Mesendoderm (in vitro differentiated cells): Measurements from ENCODE around the gene SYT8.

Source experiments
- DNase-seq: peaks from one replicate; pipeline ENCODE4 v3.0.0; 2013
- H2AK5ac ChIP-seq: 2 replicates; pipeline ENCODE4 v1.6.1; 2013; ENCODE audit warnings: low read length, inconsistent platforms
- H2BK120ac ChIP-seq: 2 replicates; pipeline ENCODE4 v1.6.1; 2013; ENCODE audit warnings: low read depth, mild to moderate bottlenecking, low read length, moderate library complexity, mixed read lengths
- H2BK15ac ChIP-seq: replicated peaks from 2 replicates; pipeline ENCODE4 v1.6.1; 2013; ENCODE audit warnings: low read depth, mild to moderate bottlenecking, moderate library complexity
- H2BK5ac ChIP-seq: 2 replicates; pipeline ENCODE4 v1.6.1; 2013; ENCODE audit warnings: low read length, inconsistent platforms
- H3K18ac ChIP-seq: 2 replicates; pipeline ENCODE4 v1.6.1; 2013; ENCODE audit warnings: mild to moderate bottlenecking, low read length, mixed read lengths
- H3K23ac ChIP-seq: one replicate; pipeline ENCODE4 v1.6.1; 2013; ENCODE audit warnings: low read length
- H3K27ac ChIP-seq: 2 replicates; pipeline ENCODE4 v1.5.1; 2013; ENCODE audit warnings: low read depth, mild to moderate bottlenecking, inconsistent platforms, low read length, moderate library complexity
- H3K27me3 ChIP-seq: 2 replicates; pipeline ENCODE4 v1.6.1; 2013; ENCODE audit warnings: low read length, control low read depth, mild to moderate bottlenecking, inconsistent platforms; ENCODE audit not compliant: insufficient read depth, poor library complexity
- H3K36me3 ChIP-seq: 2 replicates; pipeline ENCODE4 v1.6.1; 2013; ENCODE audit warnings: low read length, inconsistent platforms; ENCODE audit not compliant: control insufficient read depth, insufficient read depth
- H3K4ac ChIP-seq: one replicate; pipeline ENCODE4 v1.6.1; 2013; ENCODE audit warnings: low read depth, mild to moderate bottlenecking, low read length, moderate library complexity
- H3K4me1 ChIP-seq: 2 replicates; pipeline ENCODE4 v1.6.1; 2013; ENCODE audit warnings: low read depth, low read length, inconsistent platforms; ENCODE audit not compliant: control insufficient read depth
- H3K4me2 ChIP-seq: 2 replicates; pipeline ENCODE4 v1.6.1; 2013; ENCODE audit warnings: low read length
- H3K4me3 ChIP-seq: 2 replicates; pipeline ENCODE4 v1.5.1; 2013; ENCODE audit warnings: mild to moderate bottlenecking, low read length
- H3K56ac ChIP-seq: one replicate; pipeline ENCODE4 v1.6.1; 2013; ENCODE audit warnings: low read length
- H3K79me1 ChIP-seq: 2 replicates; pipeline ENCODE4 v1.6.1; 2013; ENCODE audit warnings: low read length, inconsistent platforms
- H3K79me2 ChIP-seq: 2 replicates; pipeline ENCODE4 v1.6.1; 2013; ENCODE audit warnings: mild to moderate bottlenecking, low read length; ENCODE audit not compliant: control insufficient read depth, insufficient read depth
- H3K9ac ChIP-seq: 2 replicates; pipeline ENCODE4 v1.6.1; 2013; ENCODE audit warnings: low read length, inconsistent platforms
- H4K5ac ChIP-seq: one replicate; pipeline ENCODE4 v1.6.1; 2013; ENCODE audit warnings: low read length
- H4K8ac ChIP-seq: one replicate; pipeline ENCODE4 v1.6.1; 2013; ENCODE audit warnings: low read depth, mild to moderate bottlenecking, control low read depth, low read length, moderate library complexity
- WGBS: extraction: QIAGEN DNeasy Blood & Tissue Kit; methylation state at CpG from one replicate; pipeline ENCODE4 v1.1.7; 2013; ENCODE audit warnings: low lambda C conversion rate, missing lambda C conversion rate; ENCODE audit not compliant: insufficient coverage; ENCODE audit errors: extremely low coverage; 5-methylcytosine and 5-hydroxymethylcytosine counted together

Gene SYT8

GRCh38 chr11:1840780-1841480 is 6.1 kb downstream of the SYT8 start:
- no peak overlapping the region for H3K4me3 ChIP-seq
- no peaks in the 10 kb centered on the region for H3K4me1 ChIP-seq
- H3K56ac ChIP-seq: no peak overlapping the region
- no peak overlapping the region for H4K8ac ChIP-seq
- H3K27me3 ChIP-seq: no peaks in the 10 kb centered on the region
- no peaks in the 10 kb centered on the region for H3K79me2 ChIP-seq
- no peak overlapping the region for H2AK5ac ChIP-seq
- H3K9ac ChIP-seq: no peak overlapping the region
- no peak for DNase-seq
- H4K5ac ChIP-seq: no peak overlapping the region
- H3K36me3 ChIP-seq: no peaks in the 10 kb centered on the region
- H3K23ac ChIP-seq: no peak overlapping the region
- H2BK120ac ChIP-seq: no peak overlapping the region
- WGBS: no CpG with 5 or more reads among the region's 37 CpGs
- H3K4ac ChIP-seq: no peak overlapping the region
- no peaks in the 10 kb centered on the region for H3K79me1 ChIP-seq
- H2BK5ac ChIP-seq: no peak overlapping the region
- H3K4me2 ChIP-seq: no peak overlapping the region
- H2BK15ac ChIP-seq: no peak overlapping the region
- H3K27ac ChIP-seq: no peak overlapping the region
- no peak overlapping the region for H3K18ac ChIP-seq

- no peak overlapping the region for H3K23ac ChIP-seq
- no peaks in the 10 kb centered on the region for H3K79me2 ChIP-seq
- DNase-seq: no peak
- H2BK120ac ChIP-seq: no peak overlapping the region
- no peak overlapping the region for H3K4me3 ChIP-seq
- no peaks in the 10 kb centered on the region for H3K79me1 ChIP-seq
- no peak overlapping the region for H2BK5ac ChIP-seq
- no peak overlapping the region for H4K5ac ChIP-seq
- no peak overlapping the region for H3K56ac ChIP-seq
- no peak overlapping the region for H2AK5ac ChIP-seq
- no peaks in the 10 kb centered on the region for H3K36me3 ChIP-seq
- no peak overlapping the region for H3K27ac ChIP-seq
- H2BK15ac ChIP-seq: no peak overlapping the region
- H3K9ac ChIP-seq: no peak overlapping the region
- no peak overlapping the region for H3K4me2 ChIP-seq
- H3K18ac ChIP-seq: no peak overlapping the region
- H3K4ac ChIP-seq: no peak overlapping the region
- WGBS: no CpG with 5 or more reads among the region's 19 CpGs
- no peak overlapping the region for H4K8ac ChIP-seq
- no peaks in the 10 kb centered on the region for H3K27me3 ChIP-seq
- no peaks in the 10 kb centered on the region for H3K4me1 ChIP-seq
Measured at GRCh38 chr11:1841511-1842148, 6.8 kb downstream of the SYT8 start.

GRCh38 chr11:1842149-1843097 is 7.6 kb downstream of the SYT8 start:
- Histone ChIP-seq H3K79me1 (no peaks in the 10 kb centered on the region), H3K23ac (no peak overlapping the region)
- WGBS: no CpG with 5 or more reads among the region's 29 CpGs

GRCh38 chr11:1843098-1843473 is 8.3 kb downstream of the SYT8 start:
- Histone ChIP-seq H3K56ac (no peak overlapping the region), H3K27ac (no peak overlapping the region), H3K79me1 (no peaks in the 10 kb centered on the region), H3K4me3 (no peak overlapping the region), H3K18ac (no peak overlapping the region), H2BK5ac (no peak overlapping the region), H4K5ac (no peak overlapping the region), H2BK120ac (no peak overlapping the region), H3K4ac (no peak overlapping the region), H3K4me1 (no peaks in the 10 kb centered on the region), H4K8ac (no peak overlapping the region), H2BK15ac (no peak overlapping the region), H3K36me3 (no peaks in the 10 kb centered on the region), H3K9ac (no peak overlapping the region), H3K27me3 (no peaks in the 10 kb centered on the region), H3K4me2 (no peak overlapping the region), H3K79me2 (no peaks in the 10 kb centered on the region), H2AK5ac (no peak overlapping the region), H3K23ac (no peak overlapping the region)
- DNase-seq: no peak
- no CpG with 5 or more reads among the region's 11 CpGs for WGBS

More at GRCh38 chr11:1842149-1843097, 7.6 kb downstream of the SYT8 start:
- Histone ChIP-seq H3K4me3 (no peak overlapping the region), H3K56ac (no peak overlapping the region), H2AK5ac (no peak overlapping the region), H3K18ac (no peak overlapping the region), H2BK5ac (no peak overlapping the region), H3K79me2 (no peaks in the 10 kb centered on the region), H2BK120ac (no peak overlapping the region), H3K4ac (no peak overlapping the region), H4K5ac (no peak overlapping the region), H3K9ac (no peak overlapping the region), H3K4me1 (no peaks in the 10 kb centered on the region), H3K27me3 (no peaks in the 10 kb centered on the region), H3K27ac (no peak overlapping the region), H3K4me2 (no peak overlapping the region), H4K8ac (no peak overlapping the region), H2BK15ac (no peak overlapping the region), H3K36me3 (no peaks in the 10 kb centered on the region)
- no peak for DNase-seq

GRCh38 chr11:1843796-1844195 is 9.0 kb downstream of the SYT8 start:
- WGBS: no CpG with 5 or more reads among the region's 8 CpGs
- Histone ChIP-seq H2BK120ac (no peak overlapping the region), H3K23ac (no peak overlapping the region), H2BK5ac (no peak overlapping the region), H3K18ac (no peak overlapping the region), H3K9ac (no peak overlapping the region), H3K4me3 (no peak overlapping the region), H2BK15ac (no peak overlapping the region), H2AK5ac (no peak overlapping the region), H3K27ac (no peak overlapping the region), H3K79me2 (no peaks in the 10 kb centered on the region), H3K4ac (no peak overlapping the region), H3K4me1 (no peaks in the 10 kb centered on the region), H3K56ac (no peak overlapping the region), H3K79me1 (no peaks in the 10 kb centered on the region), H3K4me2 (no peak overlapping the region), H3K27me3 (no peaks in the 10 kb centered on the region), H4K5ac (no peak overlapping the region), H4K8ac (no peak overlapping the region), H3K36me3 (no peaks in the 10 kb centered on the region)
- no peak for DNase-seq
